Mammary epithelial cell (primary cell): ENCODE data around the gene RAPGEF1.

Source experiments
- EZH2 ChIP-seq: IDR thresholded peaks from 2 replicates; pipeline ENCODE4 v1.6.1; 2012; ENCODE audit warnings: low read length, inconsistent platforms, borderline replicate concordance
- TF ChIP-seq, protein P1 (sequence below), 2 donors: IDR thresholded peaks in 1 of 2; conservative IDR thresholded peaks in 1 of 2; 2 replicates each; pipeline ENCODE4 v1.5.1; 2011 to 2012; ENCODE audit warnings: inconsistent platforms in 2 of 2, low read length in 2 of 2, mild to moderate bottlenecking in 2 of 2, control low read depth in 1 of 2, low read depth in 1 of 2; ENCODE audit not compliant: insufficient read depth in 1 of 2; ENCODE audit errors: extremely low read depth in 1 of 2

DNA sequence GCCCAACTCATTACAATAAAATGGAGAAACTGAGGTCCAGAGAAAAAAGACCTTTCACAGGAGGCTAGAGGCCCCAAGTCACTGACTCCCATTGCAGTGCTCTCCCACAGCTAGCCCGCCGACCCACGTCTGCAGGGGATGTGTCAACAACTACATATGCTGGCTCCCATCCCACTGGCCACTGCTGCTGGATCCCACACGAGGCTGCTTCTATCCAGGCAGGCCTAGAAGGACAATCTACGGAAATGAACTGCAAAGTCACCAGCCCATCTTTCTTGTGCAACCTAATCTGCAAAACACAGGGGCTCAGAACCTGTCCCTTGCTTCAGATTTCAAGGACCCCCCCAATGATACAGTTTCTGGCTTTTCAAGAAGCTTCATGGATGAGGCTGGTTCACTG lies 24.0 kb downstream of the RAPGEF1 start:
- TF ChIP-seq, protein P1, sequence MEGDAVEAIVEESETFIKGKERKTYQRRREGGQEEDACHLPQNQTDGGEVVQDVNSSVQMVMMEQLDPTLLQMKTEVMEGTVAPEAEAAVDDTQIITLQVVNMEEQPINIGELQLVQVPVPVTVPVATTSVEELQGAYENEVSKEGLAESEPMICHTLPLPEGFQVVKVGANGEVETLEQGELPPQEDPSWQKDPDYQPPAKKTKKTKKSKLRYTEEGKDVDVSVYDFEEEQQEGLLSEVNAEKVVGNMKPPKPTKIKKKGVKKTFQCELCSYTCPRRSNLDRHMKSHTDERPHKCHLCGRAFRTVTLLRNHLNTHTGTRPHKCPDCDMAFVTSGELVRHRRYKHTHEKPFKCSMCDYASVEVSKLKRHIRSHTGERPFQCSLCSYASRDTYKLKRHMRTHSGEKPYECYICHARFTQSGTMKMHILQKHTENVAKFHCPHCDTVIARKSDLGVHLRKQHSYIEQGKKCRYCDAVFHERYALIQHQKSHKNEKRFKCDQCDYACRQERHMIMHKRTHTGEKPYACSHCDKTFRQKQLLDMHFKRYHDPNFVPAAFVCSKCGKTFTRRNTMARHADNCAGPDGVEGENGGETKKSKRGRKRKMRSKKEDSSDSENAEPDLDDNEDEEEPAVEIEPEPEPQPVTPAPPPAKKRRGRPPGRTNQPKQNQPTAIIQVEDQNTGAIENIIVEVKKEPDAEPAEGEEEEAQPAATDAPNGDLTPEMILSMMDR (conservative IDR thresholded peaks at IDR 0.05 in 1 of 2, IDR thresholded peaks at IDR 0.05 in 1 of 2; ENCODE audit: extremely low read depth in 1 of 2, insufficient read depth in 1 of 2, low read depth in 1 of 2, low read length in 2 of 2): no peak
- no peak for TF ChIP-seq EZH2
